ENCODE data around the gene MAGI1.

The MAGI1 gene

GRCh38 chr3:65436580-65436979 is 602.1 kb downstream of the MAGI1 start:
- DNase-seq: no peak

- no peak for DNase-seq
Observed at GRCh38 chr3:65433480-65433879, 605.2 kb downstream of the MAGI1 start.

GRCh38 chr3:65432388-65433003 is 606.2 kb downstream of the MAGI1 start:
- DNase-seq: no peak

- DNase-seq: no peak
Observed at GRCh38 chr3:65425880-65426279, 612.8 kb downstream of the MAGI1 start.

GRCh38 chr3:65422154-65422553 is 616.6 kb downstream of the MAGI1 start:
- no peak for DNase-seq

- DNase-seq: no peak
Observed at GRCh38 chr3:65419233-65419632, 619.5 kb downstream of the MAGI1 start.

GRCh38 chr3:65413891-65414290 is 624.8 kb downstream of the MAGI1 start:
- no peak for DNase-seq

- DNase-seq: peak; percentile 42
Observed at GRCh38 chr3:65412588-65412987, 626.1 kb downstream of the MAGI1 start.

GRCh38 chr3:65411367-65411766 is 627.4 kb downstream of the MAGI1 start:
- DNase-seq: no peak

GRCh38 chr3:65409176-65409569 is 629.5 kb downstream of the MAGI1 start:
- DNase-seq: no peak

GRCh38 chr3:65408531-65409175 is 630.1 kb downstream of the MAGI1 start:
- no peak for DNase-seq

GRCh38 chr3:65406470-65406869 is 632.2 kb downstream of the MAGI1 start:
- no peak for DNase-seq

GRCh38 chr3:65402597-65402996 is 636.1 kb downstream of the MAGI1 start:
- DNase-seq: no peak

GRCh38 chr3:65401359-65402305 is 637.1 kb downstream of the MAGI1 start:
- no peak for DNase-seq

GRCh38 chr3:65400899-65401298 is 637.8 kb downstream of the MAGI1 start:
- no peak for DNase-seq

GRCh38 chr3:65398953-65399352 is 639.8 kb downstream of the MAGI1 start:
- no peak for DNase-seq

GRCh38 chr3:65396078-65396477 is 642.6 kb downstream of the MAGI1 start:
- DNase-seq: no peak

- no peak for DNase-seq
Observed at GRCh38 chr3:65391068-65391467, 647.6 kb downstream of the MAGI1 start.

GRCh38 chr3:65385805-65386204 is 652.9 kb downstream of the MAGI1 start:
- no peak for DNase-seq

GRCh38 chr3:65381496-65382010 is 657.2 kb downstream of the MAGI1 start:
- DNase-seq: no peak

GRCh38 chr3:65379223-65379622 is 659.5 kb downstream of the MAGI1 start:
- DNase-seq: no peak

- no peak for DNase-seq
Observed at GRCh38 chr3:65377637-65378036, 661.1 kb downstream of the MAGI1 start.

GRCh38 chr3:65376426-65376825 is 662.3 kb downstream of the MAGI1 start:
- no peak for DNase-seq

- no peak for DNase-seq
Observed at GRCh38 chr3:65371053-65371452, 667.7 kb downstream of the MAGI1 start.

All from DMS153 (cell line).